Right kidney (tissue), 9 donors: ENCODE results near the gene RNF180.

Experiments
- DNase-seq: peaks from one replicate; pipeline ENCODE4 v3.0.0-alpha.2; 2016
- long read RNA-seq, 8 donors: transcript quantifications; one replicate each; lab custom pipeline, GENCODE V29; 2026

RNF180 gene, protein sequence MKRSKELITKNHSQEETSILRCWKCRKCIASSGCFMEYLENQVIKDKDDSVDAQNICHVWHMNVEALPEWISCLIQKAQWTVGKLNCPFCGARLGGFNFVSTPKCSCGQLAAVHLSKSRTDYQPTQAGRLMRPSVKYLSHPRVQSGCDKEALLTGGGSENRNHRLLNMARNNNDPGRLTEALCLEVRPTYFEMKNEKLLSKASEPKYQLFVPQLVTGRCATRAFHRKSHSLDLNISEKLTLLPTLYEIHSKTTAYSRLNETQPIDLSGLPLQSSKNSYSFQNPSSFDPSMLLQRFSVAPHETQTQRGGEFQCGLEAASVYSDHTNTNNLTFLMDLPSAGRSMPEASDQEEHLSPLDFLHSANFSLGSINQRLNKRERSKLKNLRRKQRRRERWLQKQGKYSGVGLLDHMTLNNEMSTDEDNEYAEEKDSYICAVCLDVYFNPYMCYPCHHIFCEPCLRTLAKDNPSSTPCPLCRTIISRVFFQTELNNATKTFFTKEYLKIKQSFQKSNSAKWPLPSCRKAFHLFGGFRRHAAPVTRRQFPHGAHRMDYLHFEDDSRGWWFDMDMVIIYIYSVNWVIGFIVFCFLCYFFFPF
- long read RNA-seq, donor 1, full-length matches to known transcripts = 1 of 1 reads
- long read RNA-seq, donor 1, partial matches to known transcripts = 0 of 1 reads
- long read RNA-seq, donor 1, other reads (novel, unspliced or antisense) = 0 of 1 reads
- long read RNA-seq, donor 2 = 0 reads
- long read RNA-seq, donor 3 = 0 reads
- long read RNA-seq, donor 4 = 0 reads
- long read RNA-seq, donor 5, full-length matches to known transcripts = 1 of 1 reads
- long read RNA-seq, donor 5, partial matches to known transcripts = 0 of 1 reads
- long read RNA-seq, donor 5, other reads (novel, unspliced or antisense) = 0 of 1 reads
- long read RNA-seq, donor 6 = 0 reads
- long read RNA-seq, donor 7, full-length matches to known transcripts = 1 of 6 reads
- long read RNA-seq, donor 7, partial matches to known transcripts = 5 of 6 reads
- long read RNA-seq, donor 7, other reads (novel, unspliced or antisense) = 0 of 6 reads
- long read RNA-seq, donor 8, full-length matches to known transcripts = 3 of 3 reads
- long read RNA-seq, donor 8, partial matches to known transcripts = 0 of 3 reads
- long read RNA-seq, donor 8, other reads (novel, unspliced or antisense) = 0 of 3 reads

GRCh38 chr5:64165500-64166200 is at the start of gene RNF180:
TSS of gene RNF180 (plus strand) at chr5:64165843. CDS start at chr5:64200808, 34,965 bp downstream.
- DNase-seq = peak; percentile 84

GRCh38 chr5:64125521-64125920 is 40.1 kb upstream of the RNF180 start:
- no peak for DNase-seq

DNA sequence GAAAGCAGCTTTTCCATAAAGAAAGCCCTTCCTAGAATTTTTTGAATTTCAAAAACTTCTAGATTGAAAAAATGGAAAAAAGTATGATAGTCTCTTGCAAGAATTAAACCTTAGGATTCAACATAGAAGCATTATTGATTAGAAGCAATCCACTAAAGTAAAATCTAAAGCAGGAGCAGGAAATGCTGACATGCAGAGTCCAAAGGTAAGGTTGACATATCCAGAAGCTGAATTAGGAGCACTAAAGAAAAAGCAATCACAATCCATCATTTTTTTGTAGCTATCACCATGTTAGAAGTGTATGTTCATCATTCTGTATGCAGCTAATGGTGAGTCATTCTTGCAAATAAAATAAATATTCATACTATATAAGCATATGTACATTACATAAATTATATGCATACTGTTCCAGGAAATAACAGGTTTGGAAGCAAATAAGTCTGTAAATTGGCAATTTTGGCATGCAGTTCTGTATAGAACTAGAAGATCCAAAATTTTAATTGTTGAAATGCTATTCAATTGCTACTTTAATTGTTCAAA is 39.4 kb upstream of the RNF180 start:
- no peak for DNase-seq

GRCh38 chr5:64140018-64140417 is 25.6 kb upstream of the RNF180 start:
- DNase-seq = no peak

- no peak for DNase-seq
Measured at GRCh38 chr5:64144425-64145215, 21.0 kb upstream of the RNF180 start.

DNA sequence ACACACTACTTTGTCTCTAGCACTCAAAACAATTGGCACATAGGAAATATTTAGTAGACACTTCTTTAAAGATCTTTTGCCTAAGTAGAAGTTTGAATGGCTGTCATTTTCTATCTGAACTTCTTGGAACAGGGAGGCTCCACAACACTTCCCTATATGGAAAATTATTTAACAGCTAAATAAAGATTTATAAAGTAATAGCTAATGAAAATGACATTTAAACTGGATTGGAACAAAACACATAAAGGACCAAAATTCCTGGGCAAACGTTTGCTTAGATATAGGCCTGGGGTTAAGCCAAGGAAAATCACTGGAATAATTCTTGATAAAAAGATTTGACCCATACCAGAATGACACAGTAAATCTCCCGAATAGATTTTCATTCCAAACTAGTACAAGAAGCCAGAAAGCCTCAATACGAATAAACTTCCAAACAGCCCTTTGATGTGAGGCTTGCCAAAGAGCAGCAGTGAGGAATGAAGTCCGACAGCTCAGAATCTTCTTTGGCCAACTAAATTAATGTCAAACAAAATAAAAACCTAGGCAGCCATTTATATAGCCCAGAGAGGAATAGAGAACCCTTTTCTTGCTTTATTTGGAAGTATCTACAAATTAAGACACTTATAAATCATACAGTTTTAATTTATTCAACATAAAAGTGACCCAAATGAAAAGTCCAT is 20.3 kb upstream of the RNF180 start:
- no peak for DNase-seq

- DNase-seq = no peak
Measured at GRCh38 chr5:64147379-64147778, 18.3 kb upstream of the RNF180 start.

- no peak for DNase-seq
Measured at GRCh38 chr5:64147849-64148441, 17.7 kb upstream of the RNF180 start.

DNA sequence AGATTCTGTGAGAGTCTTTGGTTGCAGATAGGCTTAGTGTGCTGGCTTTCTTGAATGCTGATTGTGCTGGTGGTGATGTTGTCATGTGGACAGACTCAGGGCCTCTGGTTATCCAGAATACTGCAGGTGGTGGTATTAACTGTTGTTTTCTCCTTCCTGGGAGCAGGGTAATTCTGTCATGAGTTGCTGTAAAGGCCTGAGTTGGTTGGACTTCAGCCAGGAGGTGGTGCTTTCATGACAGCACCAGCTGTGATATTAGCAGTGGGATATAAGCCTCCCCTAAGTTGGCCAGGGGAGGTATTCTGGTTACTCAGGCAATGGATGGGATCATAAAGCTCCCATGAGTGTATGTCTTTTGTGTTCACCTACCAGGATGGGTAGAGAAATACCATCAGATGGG is 16.4 kb upstream of the RNF180 start:
- DNase-seq = no peak

- DNase-seq = no peak
Measured at GRCh38 chr5:64149857-64150521, 15.7 kb upstream of the RNF180 start.

DNA sequence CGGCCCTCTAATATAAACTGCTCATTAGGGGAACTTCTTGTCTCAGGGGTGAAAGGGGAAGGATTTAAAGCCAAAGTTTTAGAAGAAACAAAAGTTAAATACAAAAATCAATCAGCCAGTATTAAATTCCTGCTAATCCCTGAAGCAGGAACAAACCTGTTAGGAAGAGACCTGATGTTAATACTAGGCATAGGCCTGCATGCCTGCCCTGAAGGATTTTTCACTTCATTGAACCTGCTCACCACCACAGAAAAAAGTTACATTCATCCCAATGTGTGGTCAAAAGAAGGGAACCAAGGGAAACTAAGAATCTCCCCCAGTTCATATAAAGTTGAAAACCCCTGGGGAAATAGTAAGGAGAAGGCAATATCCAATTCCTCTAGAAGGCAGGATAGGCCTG is 9.4 kb upstream of the RNF180 start:
- DNase-seq = no peak

- no peak for DNase-seq
Measured at GRCh38 chr5:64158827-64159226, 6.8 kb upstream of the RNF180 start.

GRCh38 chr5:64160201-64160600 is 5.4 kb upstream of the RNF180 start:
- DNase-seq = no peak

GRCh38 chr5:64161420-64161819 is 4.2 kb upstream of the RNF180 start:
- no peak for DNase-seq

DNA sequence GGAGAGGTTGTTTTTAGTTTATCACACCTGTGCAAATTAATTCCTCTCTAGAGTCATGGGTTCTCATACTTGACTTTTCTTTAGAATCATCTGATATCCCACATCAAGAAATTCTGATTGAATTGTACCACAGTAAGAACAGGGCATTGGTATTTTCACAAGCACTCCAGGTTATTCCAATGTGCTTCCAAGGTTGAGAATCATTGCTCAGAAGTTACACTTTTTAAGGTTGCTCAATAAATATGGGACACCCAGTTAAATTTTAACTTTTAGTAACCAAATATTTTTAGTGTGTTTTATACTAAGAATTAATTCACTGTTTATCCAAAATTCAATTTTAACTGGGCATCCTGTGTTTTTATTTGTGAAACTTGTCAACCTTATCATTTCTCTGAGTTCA is 2.5 kb upstream of the RNF180 start:
- DNase-seq = no peak

DNA sequence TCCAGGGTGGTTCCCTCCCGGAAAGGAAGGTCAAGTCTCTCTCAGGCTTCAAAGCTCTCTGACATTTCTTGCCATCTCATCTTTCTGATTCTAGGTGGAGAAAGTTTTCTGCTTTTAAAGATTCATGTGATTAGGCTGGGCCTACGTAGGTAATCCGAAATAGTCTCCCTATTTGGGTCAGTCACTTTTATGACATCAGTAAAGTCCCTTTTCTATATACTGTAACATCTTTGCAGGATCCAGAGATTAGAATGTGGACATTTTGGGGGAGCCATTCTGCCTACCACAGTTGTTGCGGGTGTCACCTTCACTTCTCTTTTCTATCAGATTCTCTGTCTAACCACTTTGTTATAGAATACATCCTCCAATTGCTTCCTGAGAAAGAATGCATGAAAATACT is 1.9 kb upstream of the RNF180 start:
- DNase-seq = no peak

GRCh38 chr5:64164166-64164565 is 1.5 kb upstream of the RNF180 start:
- DNase-seq = no peak

DNA sequence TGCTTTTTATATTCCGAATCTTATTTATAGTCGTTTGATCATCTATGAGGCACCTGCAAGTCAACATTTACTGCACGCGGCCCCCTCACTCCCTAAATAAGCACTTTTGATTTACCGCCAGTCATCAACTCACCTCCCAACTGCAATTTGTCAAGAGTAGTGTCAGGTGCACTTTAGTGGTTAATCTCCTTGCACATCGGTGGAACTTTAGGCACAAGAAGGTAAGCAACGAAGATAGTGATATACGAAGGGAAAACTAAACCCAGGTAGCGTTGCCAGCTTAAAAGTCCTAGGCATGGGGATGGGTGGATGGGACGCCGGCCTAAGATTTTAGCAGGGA is 513 bp upstream of the RNF180 start:
- DNase-seq = no peak

- no peak for DNase-seq
Measured at GRCh38 chr5:64166201-64166959, 737 bp downstream of the RNF180 start.
